WTC11 (cell line): ENCODE results near the gene SYT9. TPM values are rescaled to one million over a fixed set of nuclear protein-coding genes. Genes with fewer than 3 reads are reported as not detected.

Experiments used
- ATAC-seq: fragments of 200-7000 bp; cut with Tn5 transposase; 2 replicates; pipeline ENCODE4 v1.10.0; 2021; ENCODE audit warnings: mild to moderate bottlenecking, moderate library complexity
- CTCF ChIA-PET: fragments of 300-600 bp; sonication (Branson Sonifier 250); formaldehyde crosslinking; loops from one replicate; lab custom pipeline; 2021; ENCODE audit warnings: antibody characterized with exemption; lab: Charles Lee
- POLR2A ChIA-PET: fragments of 350-600 bp; sonication (Branson Sonifier 250); formaldehyde crosslinking; loops from one replicate; lab custom pipeline; 2021; ENCODE audit warnings: antibody characterized with exemption; lab: Charles Lee
- DNase-seq: peaks from one replicate; pipeline ENCODE4 v3.0.0; 2021; ENCODE audit warnings: low spot score
- H3K27ac Mint-ChIP-seq: 2 replicates; pipeline ENCODE4 v1.8.0; 2021; ENCODE audit warnings: mixed read lengths
- H3K27me3 Mint-ChIP-seq: 2 replicates; pipeline ENCODE4 v1.8.0; 2021; ENCODE audit warnings: low read depth, mild to moderate bottlenecking, moderate library complexity, mixed read lengths
- H3K36me3 Mint-ChIP-seq: 2 replicates; pipeline ENCODE4 v1.8.0; 2021; ENCODE audit warnings: mixed read lengths
- H3K4me1 Mint-ChIP-seq: 2 replicates; pipeline ENCODE4 v1.8.0; 2022; ENCODE audit warnings: mixed read lengths
- H3K4me3 Mint-ChIP-seq: 2 replicates; pipeline ENCODE4 v1.8.0; 2021; ENCODE audit warnings: mild to moderate bottlenecking, moderate library complexity, mixed read lengths
- H3K9me3 Mint-ChIP-seq: 2 replicates; pipeline ENCODE4 v1.8.0; 2021; ENCODE audit warnings: mixed read lengths
- ATF1 ChIP-seq: sonication (generic); formaldehyde crosslinking; IDR thresholded peaks from 2 replicates; pipeline ENCODE4 v1.8.1; 2023; ENCODE audit warnings: mild to moderate bottlenecking, moderate library complexity, missing genetic modification reagents
- CREB1 ChIP-seq: sonication (generic); formaldehyde crosslinking; IDR thresholded peaks from 2 replicates; pipeline ENCODE4 v1.8.0; 2023; ENCODE audit warnings: mild to moderate bottlenecking, missing genetic modification reagents
- E2F5 ChIP-seq: sonication (generic); formaldehyde crosslinking; IDR thresholded peaks from 2 replicates; pipeline ENCODE4 v1.8.1; 2022; ENCODE audit warnings: mild to moderate bottlenecking, moderate library complexity, missing genetic modification reagents
- ESRRA ChIP-seq: sonication (generic); formaldehyde crosslinking; IDR thresholded peaks from 2 replicates; pipeline ENCODE4 v1.8.1; 2022; ENCODE audit warnings: mild to moderate bottlenecking, missing genetic modification reagents, borderline replicate concordance
- ETV6 ChIP-seq: sonication (generic); formaldehyde crosslinking; IDR thresholded peaks from 2 replicates; pipeline ENCODE4 v1.8.1; 2022; ENCODE audit warnings: mild to moderate bottlenecking, missing genetic modification reagents
- GABPB1 ChIP-seq: sonication (generic); formaldehyde crosslinking; IDR thresholded peaks from 2 replicates; pipeline ENCODE4 v1.8.1; 2023; ENCODE audit warnings: mild to moderate bottlenecking, missing genetic modification reagents
- JAZF1 ChIP-seq: fragments of 250-450 bp; sonication (Bioruptor Pico); IDR thresholded peaks from 2 replicates; pipeline ENCODE4 v1.9.0; 2021; ENCODE audit warnings: moderate library complexity, mild to moderate bottlenecking, inconsistent platforms
- JUN ChIP-seq: sonication (generic); formaldehyde crosslinking; IDR thresholded peaks from 2 replicates; pipeline ENCODE4 v1.8.0; 2023; ENCODE audit warnings: mild to moderate bottlenecking, missing genetic modification reagents
- KAT7 ChIP-seq: sonication (generic); formaldehyde crosslinking; IDR thresholded peaks from 2 replicates; pipeline ENCODE4 v1.8.1; 2023; ENCODE audit warnings: missing genetic modification reagents, mild to moderate bottlenecking, borderline replicate concordance
- MXD4 ChIP-seq: fragments of 250-450 bp; sonication (Bioruptor Pico); IDR thresholded peaks from 2 replicates; pipeline ENCODE4 v1.8.0; 2021; ENCODE audit warnings: mild to moderate bottlenecking, moderate library complexity, borderline replicate concordance
- NR3C1 ChIP-seq: sonication (generic); formaldehyde crosslinking; conservative IDR thresholded peaks from 2 replicates; pipeline ENCODE4 v1.8.1; 2023; ENCODE audit warnings: low read depth, mild to moderate bottlenecking, missing genetic modification reagents
- OVOL2 ChIP-seq: fragments of 250-450 bp; sonication (Bioruptor Pico); IDR thresholded peaks from 2 replicates; pipeline ENCODE4 v1.9.0; 2021; ENCODE audit warnings: mild to moderate bottlenecking, borderline replicate concordance
- PRRX2 ChIP-seq: fragments of 250-450 bp; sonication (Bioruptor Pico); IDR thresholded peaks from 2 replicates; pipeline ENCODE4 v1.8.0; 2021; ENCODE audit warnings: mild to moderate bottlenecking
- RELA ChIP-seq: sonication (generic); formaldehyde crosslinking; IDR thresholded peaks from 2 replicates; pipeline ENCODE4 v1.8.1; 2022; ENCODE audit warnings: missing genetic modification reagents, mild to moderate bottlenecking, borderline replicate concordance
- SMAD4 ChIP-seq: sonication (generic); formaldehyde crosslinking; IDR thresholded peaks from 2 replicates; pipeline ENCODE4 v1.8.0; 2022; ENCODE audit warnings: mild to moderate bottlenecking, missing genetic modification reagents
- TCF7 ChIP-seq: sonication (generic); formaldehyde crosslinking; IDR thresholded peaks from 2 replicates; pipeline ENCODE4 v1.8.0; 2022; ENCODE audit warnings: mild to moderate bottlenecking, low read depth, missing genetic modification reagents, moderate library complexity
- ZNF219 ChIP-seq: sonication (generic); formaldehyde crosslinking; IDR thresholded peaks from 2 replicates; pipeline ENCODE4 v1.8.0; 2023; ENCODE audit warnings: missing genetic modification reagents, mild to moderate bottlenecking, borderline replicate concordance
- ZNF263 ChIP-seq: sonication (generic); formaldehyde crosslinking; IDR thresholded peaks from 2 replicates; pipeline ENCODE4 v1.8.1; 2022; ENCODE audit warnings: low read depth, mild to moderate bottlenecking, moderate library complexity, missing genetic modification reagents
- ZNF425 ChIP-seq: fragments of 250-450 bp; sonication (Bioruptor Pico); conservative IDR thresholded peaks from 2 replicates; pipeline ENCODE4 v1.9.0; 2021; ENCODE audit warnings: mild to moderate bottlenecking
- total RNA-seq: library from RNA; stranded (reverse); gene quantifications from 3 replicates; pipeline ENCODE4 v1.2.3, GENCODE V29; 2021
- TF ChIP-seq, protein P1 (sequence below): fragments of 250-450 bp; sonication (Bioruptor Pico); IDR thresholded peaks from 2 replicates; pipeline ENCODE4 v1.9.0; 2021; ENCODE audit warnings: mild to moderate bottlenecking, borderline replicate concordance
- TF ChIP-seq, protein P2 (sequence below): fragments of 250-450 bp; sonication (Bioruptor Pico); IDR thresholded peaks from 2 replicates; pipeline ENCODE4 v1.9.0; 2021; ENCODE audit warnings: mild to moderate bottlenecking
- TF ChIP-seq, protein P3 (sequence below): sonication (generic); formaldehyde crosslinking; IDR thresholded peaks from 2 replicates; pipeline ENCODE4 v1.8.1; 2023; ENCODE audit warnings: mild to moderate bottlenecking, missing genetic modification reagents, moderate library complexity

The SYT9 gene
- total RNA-seq, 1 experiment from 2014 or later, result 1.3 TPM

- TF ChIP-seq, protein P1, sequence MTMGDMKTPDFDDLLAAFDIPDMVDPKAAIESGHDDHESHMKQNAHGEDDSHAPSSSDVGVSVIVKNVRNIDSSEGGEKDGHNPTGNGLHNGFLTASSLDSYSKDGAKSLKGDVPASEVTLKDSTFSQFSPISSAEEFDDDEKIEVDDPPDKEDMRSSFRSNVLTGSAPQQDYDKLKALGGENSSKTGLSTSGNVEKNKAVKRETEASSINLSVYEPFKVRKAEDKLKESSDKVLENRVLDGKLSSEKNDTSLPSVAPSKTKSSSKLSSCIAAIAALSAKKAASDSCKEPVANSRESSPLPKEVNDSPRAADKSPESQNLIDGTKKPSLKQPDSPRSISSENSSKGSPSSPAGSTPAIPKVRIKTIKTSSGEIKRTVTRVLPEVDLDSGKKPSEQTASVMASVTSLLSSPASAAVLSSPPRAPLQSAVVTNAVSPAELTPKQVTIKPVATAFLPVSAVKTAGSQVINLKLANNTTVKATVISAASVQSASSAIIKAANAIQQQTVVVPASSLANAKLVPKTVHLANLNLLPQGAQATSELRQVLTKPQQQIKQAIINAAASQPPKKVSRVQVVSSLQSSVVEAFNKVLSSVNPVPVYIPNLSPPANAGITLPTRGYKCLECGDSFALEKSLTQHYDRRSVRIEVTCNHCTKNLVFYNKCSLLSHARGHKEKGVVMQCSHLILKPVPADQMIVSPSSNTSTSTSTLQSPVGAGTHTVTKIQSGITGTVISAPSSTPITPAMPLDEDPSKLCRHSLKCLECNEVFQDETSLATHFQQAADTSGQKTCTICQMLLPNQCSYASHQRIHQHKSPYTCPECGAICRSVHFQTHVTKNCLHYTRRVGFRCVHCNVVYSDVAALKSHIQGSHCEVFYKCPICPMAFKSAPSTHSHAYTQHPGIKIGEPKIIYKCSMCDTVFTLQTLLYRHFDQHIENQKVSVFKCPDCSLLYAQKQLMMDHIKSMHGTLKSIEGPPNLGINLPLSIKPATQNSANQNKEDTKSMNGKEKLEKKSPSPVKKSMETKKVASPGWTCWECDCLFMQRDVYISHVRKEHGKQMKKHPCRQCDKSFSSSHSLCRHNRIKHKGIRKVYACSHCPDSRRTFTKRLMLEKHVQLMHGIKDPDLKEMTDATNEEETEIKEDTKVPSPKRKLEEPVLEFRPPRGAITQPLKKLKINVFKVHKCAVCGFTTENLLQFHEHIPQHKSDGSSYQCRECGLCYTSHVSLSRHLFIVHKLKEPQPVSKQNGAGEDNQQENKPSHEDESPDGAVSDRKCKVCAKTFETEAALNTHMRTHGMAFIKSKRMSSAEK (CRISPR knock-in tag), result no peak
- TF ChIP-seq PRRX2 (CRISPR knock-in tag) (no peak), MXD4 (CRISPR knock-in tag) (no peak), KAT7 (CRISPR knock-in tag) (no peak), RELA (CRISPR knock-in tag) (no peak)
Observed at GRCh38 chr11:7299393-7299792, 47.7 kb downstream of the SYT9 start (continued).

- peaks cover 8% of the 10 kb centered on the region for H3K9me3 Mint-ChIP-seq
- H3K36me3 Mint-ChIP-seq, result no peaks in the 10 kb centered on the region; the same call in none of the 2 replicates
- TF ChIP-seq JUN (CRISPR knock-in tag) (no peak), ESRRA (CRISPR knock-in tag) (no peak)
- ATAC-seq (peak; percentile 50), DNase-seq (no peak)
- H3K27ac Mint-ChIP-seq, result no peak overlapping the region
- ChIA-PET POLR2A (no interaction called here), CTCF (interaction anchor here (0.7 to 1.2 kb wide), 4 partner anchors 10 to 115 kb away, joined by 3 to 4 read pairs (median 4); no protein-coding TSS in a partner anchor)
- H3K4me1 Mint-ChIP-seq, result 0 out of 2 replicates have a peak, but pooled peaks cover 4% of the 10 kb centered on the region
- no peak overlapping the region for H3K4me3 Mint-ChIP-seq
- H3K27me3 Mint-ChIP-seq, result no peaks in the 10 kb centered on the region
Observed at GRCh38 chr11:7300281-7300680, 48.6 kb downstream of the SYT9 start.

- Mint-ChIP-seq H3K4me3 (no peak overlapping the region), H3K27me3 (no peaks in the 10 kb centered on the region), H3K4me1 (0 out of 2 replicates have a peak, but pooled peaks cover 4% of the 10 kb centered on the region), H3K36me3 (no peaks in the 10 kb centered on the region), H3K27ac (no peak overlapping the region), H3K9me3 (peaks cover 4% of the 10 kb centered on the region)
- TF ChIP-seq, protein P2, sequence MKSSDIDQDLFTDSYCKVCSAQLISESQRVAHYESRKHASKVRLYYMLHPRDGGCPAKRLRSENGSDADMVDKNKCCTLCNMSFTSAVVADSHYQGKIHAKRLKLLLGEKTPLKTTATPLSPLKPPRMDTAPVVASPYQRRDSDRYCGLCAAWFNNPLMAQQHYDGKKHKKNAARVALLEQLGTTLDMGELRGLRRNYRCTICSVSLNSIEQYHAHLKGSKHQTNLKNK (CRISPR knock-in tag), result no peak
- no peak for TF ChIP-seq NR3C1 (CRISPR knock-in tag)
- TF ChIP-seq ZNF263 (CRISPR knock-in tag), result no peak
- no peak for TF ChIP-seq SMAD4
- no peak for TF ChIP-seq ATF1 (CRISPR knock-in tag)
- no peak for TF ChIP-seq OVOL2 (CRISPR knock-in tag)
- no peak for TF ChIP-seq ZNF219
- no peak for TF ChIP-seq E2F5 (CRISPR knock-in tag)
- DNase-seq (no peak), ATAC-seq (no peak)
- ChIA-PET POLR2A (no interaction called here), CTCF (no interaction called here)
Observed at GRCh38 chr11:7303146-7303545, 51.4 kb downstream of the SYT9 start.

- ChIA-PET POLR2A (no interaction called here), CTCF (no interaction called here)
- H3K9me3 Mint-ChIP-seq, result peaks cover 5% of the 10 kb centered on the region
- no peak overlapping the region for H3K27ac Mint-ChIP-seq
- no peaks in the 10 kb centered on the region for H3K27me3 Mint-ChIP-seq
- H3K4me1 Mint-ChIP-seq, result peaks cover 11% of the 10 kb centered on the region
- no peaks in the 10 kb centered on the region for H3K36me3 Mint-ChIP-seq
- ATAC-seq (no peak), DNase-seq (no peak)
- H3K4me3 Mint-ChIP-seq, result no peak overlapping the region
- TF ChIP-seq, protein P2 (CRISPR knock-in tag), result no peak
- TF ChIP-seq SMAD4, result no peak
- TF ChIP-seq JAZF1, result no peak
- no peak for TF ChIP-seq TCF7 (CRISPR knock-in tag)
- no peak for TF ChIP-seq CREB1 (CRISPR knock-in tag)
- TF ChIP-seq GABPB1 (CRISPR knock-in tag), result no peak
- no peak for TF ChIP-seq ZNF425 (CRISPR knock-in tag)
- no peak for TF ChIP-seq ETV6 (CRISPR knock-in tag)
- TF ChIP-seq, protein P3, sequence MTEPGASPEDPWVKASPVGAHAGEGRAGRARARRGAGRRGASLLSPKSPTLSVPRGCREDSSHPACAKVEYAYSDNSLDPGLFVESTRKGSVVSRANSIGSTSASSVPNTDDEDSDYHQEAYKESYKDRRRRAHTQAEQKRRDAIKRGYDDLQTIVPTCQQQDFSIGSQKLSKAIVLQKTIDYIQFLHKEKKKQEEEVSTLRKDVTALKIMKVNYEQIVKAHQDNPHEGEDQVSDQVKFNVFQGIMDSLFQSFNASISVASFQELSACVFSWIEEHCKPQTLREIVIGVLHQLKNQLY (CRISPR knock-in tag), result no peak
Observed at GRCh38 chr11:7306900-7307299, 55.2 kb downstream of the SYT9 start.
